Islet of Langerhans (tissue), 1 donor: ENCODE data around the gene NCK1.
A peak's percentile ranks its signal among the peaks of the same experiment; 100 is the strongest.
"Not testable (repeated sequence)": the region's sequence is repeated elsewhere in the genome, so short reads cannot be mapped to it uniquely, and the experiment has no call there.

ENCODE experiments used
- FAIRE-seq: peaks from one replicate; lab custom pipeline; 2011; peaks lifted over from hg19 to GRCh38; lab: Jason Lieb, UNC

NCK1 gene

GRCh38 chr3:136949146-136949545 is 87.1 kb downstream of the NCK1 start:
- peak; percentile 43 for FAIRE-seq

DNA sequence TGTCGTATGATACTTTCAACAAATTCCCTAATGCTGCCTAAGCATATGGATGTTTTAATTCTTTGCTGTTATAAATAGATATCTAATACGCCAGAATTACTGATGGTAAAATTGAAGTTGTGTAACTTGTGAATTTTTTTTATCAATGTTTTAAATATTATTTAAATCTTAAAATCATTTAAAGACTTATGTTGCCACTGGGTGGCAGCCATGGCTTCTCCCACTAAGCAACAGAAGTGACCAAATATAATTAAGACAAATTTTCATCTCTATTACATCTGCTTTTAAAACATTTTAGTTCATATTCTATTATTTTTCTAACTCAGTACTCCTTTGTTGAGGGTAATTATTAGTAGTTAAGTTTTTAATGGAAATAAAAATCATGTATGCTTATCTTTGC is 87.7 kb downstream of the NCK1 start:
- FAIRE-seq = peak; percentile 69

- no peak for FAIRE-seq
Observed at GRCh38 chr3:136950623-136951022, 88.6 kb downstream of the NCK1 start.

GRCh38 chr3:136952292-136952691 is 90.3 kb downstream of the NCK1 start:
- no peak for FAIRE-seq

- FAIRE-seq = no peak
Observed at GRCh38 chr3:136954251-136954650, 92.2 kb downstream of the NCK1 start.

GRCh38 chr3:136954980-136955780 is 93.2 kb downstream of the NCK1 start:
- no peak for FAIRE-seq

- FAIRE-seq = no peak
Observed at GRCh38 chr3:136955813-136956212, 93.8 kb downstream of the NCK1 start.

DNA sequence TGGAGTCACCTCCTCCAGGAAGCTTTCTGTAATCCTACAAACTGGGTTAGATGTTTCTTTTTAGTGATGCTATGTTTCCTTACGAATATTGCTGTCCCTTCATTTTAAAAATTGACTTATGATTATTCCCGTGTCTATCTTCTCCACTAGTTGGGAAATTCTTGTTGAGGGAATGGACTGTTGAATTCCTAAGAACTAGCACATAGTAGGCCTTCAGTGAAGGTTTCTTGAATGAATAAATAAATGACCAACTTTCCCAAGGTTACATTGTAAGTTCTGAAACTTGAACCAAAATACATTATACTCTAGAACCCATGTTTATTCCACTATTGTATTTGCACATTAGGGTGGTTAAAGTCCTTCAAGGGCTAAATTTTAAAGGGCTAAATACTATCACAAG is 95.0 kb downstream of the NCK1 start:
- FAIRE-seq = no peak

DNA sequence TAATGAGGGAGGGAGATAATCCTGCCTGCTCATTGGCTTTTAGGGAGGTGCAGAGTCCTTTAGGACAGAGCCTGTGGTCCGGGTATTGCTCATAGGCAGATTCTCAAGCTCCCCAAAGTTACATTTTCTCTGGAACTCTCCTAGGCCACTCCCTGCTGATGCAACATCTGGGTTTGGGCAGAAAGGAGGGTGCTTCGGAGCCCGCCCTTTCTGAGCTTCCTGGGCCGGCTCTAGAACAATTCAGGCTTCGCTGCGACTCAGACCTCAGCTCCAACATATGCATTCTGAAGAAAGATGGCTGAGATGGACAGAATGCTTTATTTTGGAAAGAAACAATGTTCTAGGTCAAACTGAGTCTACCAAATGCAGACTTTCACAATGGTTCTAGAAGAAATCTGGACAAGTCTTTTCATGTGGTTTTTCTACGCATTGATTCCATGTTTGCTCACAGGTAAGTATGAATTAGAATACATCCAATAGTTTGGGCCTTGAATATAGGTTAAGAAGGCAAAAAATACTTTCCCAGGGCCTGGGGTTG is 95.8 kb downstream of the NCK1 start, which contains the start of gene IL20RB:
TSS of gene IL20RB (plus strand) at position 233 of the 538 bp plus-strand sequence. CDS start at position 364, 131 bp downstream.
- FAIRE-seq = no peak

GRCh38 chr3:136958939-136959338 is 96.9 kb downstream of the NCK1 start:
- FAIRE-seq = no peak

- no peak for FAIRE-seq
Observed at GRCh38 chr3:136959599-136959998, 97.6 kb downstream of the NCK1 start.

- FAIRE-seq = no peak
Observed at GRCh38 chr3:136960838-136961836, 99.1 kb downstream of the NCK1 start.

DNA sequence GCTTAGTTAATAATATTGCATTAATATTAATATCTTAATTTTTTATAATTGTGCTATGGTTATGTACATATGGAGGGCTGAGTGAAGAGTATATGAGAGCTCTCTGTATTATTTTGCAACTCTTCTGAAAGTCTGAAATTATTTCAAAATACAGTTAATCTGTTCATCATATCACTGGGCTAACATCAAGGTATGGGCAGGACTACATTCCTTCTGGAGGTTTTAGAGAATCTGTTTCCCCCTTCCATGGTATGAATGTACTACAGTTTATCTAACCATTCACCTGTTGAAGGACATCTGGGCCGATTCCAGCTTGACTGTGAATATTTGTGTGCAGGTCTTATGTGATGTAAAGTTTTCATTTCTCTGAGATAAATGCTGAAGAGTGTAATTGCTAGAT is 100.9 kb downstream of the NCK1 start:
- FAIRE-seq = no peak

DNA sequence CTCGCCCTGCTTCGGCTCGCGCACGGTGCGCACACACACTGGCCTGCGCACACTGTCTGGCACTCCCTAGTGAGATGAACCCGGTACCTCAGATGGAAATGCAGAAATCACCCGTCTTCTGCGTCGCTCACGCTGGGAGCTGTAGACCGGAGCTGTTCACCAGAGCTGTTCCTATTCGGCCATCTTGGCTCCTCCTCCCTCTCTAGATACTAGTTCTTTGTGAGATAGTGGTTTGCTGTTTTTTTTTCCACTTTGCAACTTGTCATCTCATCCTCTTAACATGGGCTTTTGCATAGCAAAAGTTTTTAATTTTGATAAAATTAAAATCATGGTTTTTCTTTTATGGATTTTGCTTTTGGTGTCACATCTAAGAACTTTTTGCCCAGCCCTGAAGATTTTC is 107.5 kb downstream of the NCK1 start:
- not testable (repeated sequence) for FAIRE-seq

DNA sequence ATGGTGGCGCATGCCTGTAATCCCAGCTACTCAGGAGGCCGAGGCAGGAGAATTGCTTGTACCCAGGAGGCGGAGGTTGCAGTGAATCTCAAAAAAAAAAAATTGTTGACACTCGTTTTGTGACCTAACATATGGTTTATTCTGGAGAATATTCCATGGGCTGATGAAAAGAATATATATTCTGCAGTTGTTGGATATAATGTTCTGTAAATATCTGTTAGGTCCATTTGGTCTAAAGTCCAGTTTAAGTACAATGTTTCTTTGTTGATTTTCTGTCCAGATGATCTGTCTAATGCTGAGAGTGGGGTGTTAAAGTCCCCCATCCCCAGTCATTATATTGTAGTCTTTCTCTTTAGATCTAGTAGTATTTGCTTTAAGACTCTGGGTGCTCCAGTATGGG is 111.3 kb downstream of the NCK1 start:
- no peak for FAIRE-seq

DNA sequence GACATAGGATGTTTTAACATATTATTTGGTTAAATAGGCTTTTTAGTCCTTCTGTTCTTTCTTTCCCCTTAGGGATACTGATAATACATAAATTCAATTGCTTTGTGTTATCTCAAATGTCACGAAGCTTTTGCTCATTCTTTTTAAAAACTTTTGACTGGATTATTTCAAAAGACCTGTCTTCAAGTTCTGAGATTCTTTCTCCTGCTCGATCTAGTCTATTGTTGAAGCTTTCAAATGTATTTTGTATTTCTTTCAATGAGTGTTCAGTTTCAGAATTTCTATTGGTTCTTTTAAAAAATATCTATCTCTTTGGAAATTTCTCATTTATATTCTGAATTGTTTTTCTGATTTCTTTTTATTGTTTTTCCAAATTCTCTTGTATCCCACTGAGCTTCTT is 112.7 kb downstream of the NCK1 start:
- FAIRE-seq = no peak

DNA sequence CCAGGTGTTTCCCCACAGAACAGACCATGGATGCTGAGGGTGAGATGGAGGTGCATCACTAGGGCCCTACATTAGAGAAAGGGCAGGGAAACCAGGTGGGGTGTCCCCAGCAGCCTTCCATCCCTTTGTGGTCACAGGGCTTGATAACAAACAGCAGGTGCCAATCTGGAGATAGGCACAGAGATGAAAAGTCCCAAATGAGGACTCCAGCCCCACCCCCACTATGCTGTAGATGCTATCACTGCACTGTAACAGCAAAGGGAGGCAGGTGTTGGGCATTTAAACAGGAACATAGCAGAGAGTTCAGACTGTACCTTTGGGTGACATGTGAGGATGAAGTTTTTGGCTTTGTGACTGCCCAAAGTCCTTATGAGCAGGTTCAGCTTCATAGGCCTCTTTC is 117.2 kb downstream of the NCK1 start:
- FAIRE-seq = no peak

DNA sequence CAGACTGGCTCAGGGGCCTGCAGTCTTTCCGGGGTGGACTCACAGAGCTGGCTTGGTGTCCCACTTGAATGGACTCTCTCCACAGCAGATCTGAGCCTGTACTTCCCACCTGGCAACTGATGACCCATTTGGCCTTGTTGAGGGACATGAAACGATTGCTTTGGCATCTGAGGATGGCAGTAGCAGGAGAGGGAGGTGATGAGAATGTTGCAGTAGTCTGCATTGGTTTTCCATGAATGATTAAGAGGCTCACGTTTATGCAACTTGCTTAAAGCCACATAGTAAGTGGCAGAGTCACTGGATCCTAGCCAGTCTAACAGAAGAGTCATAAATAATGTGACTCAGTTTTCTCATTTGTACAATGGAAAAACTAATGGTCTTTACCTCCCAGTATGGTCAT is 117.7 kb downstream of the NCK1 start:
- no peak for FAIRE-seq

GRCh38 chr3:136982033-136982432 is 120.0 kb downstream of the NCK1 start:
- FAIRE-seq = no peak

DNA sequence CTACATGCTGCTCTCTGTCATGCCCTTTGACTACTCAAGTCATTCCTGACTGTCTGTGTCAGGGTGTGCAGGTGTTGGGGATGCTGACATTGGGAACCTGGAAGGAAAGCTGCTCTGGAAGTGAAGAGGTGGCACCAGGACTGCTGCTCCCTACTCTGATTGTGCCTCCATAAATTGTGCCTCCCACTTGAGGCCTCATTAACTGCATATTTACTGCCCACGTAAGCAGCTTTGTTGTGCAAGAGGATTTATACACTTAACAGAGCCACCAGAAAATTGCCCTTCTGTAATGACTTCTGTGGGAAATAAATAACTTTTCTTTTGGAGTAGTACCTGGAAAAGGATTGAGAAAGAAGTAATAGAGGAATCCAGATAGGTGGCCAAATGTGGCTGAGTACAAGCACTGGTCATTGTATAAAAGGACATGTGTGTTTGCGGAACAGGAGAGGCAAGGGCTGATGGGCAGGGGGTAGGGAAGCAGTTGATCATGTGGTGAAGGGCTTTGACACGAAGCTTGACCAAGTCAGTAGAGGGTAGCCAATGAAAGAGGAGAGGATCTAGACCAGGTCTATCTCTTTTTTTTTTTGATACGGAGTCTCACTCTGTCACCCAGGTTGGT is 120.6 kb downstream of the NCK1 start:
- FAIRE-seq = no peak

DNA sequence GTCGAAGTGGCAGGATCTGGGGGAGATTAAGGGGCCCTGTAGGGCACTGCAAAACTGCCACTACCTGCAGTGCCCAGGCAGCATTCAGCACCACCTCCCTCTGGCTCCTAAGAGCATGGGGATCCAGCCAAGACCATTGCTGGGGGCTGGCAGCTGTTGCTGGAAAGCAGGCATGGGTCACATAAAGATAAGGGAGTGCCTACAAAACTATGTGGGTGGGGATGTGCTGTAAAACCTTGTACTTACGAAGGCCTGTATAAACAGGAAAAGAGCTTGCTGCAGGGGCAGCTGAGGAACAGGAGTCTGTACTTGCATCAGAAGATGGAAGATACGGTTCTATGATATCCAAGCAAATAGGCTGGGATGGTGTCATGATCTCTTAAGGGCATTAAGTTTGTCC is 122.8 kb downstream of the NCK1 start:
- FAIRE-seq = no peak

GRCh38 chr3:136987398-136987980 is 125.5 kb downstream of the NCK1 start:
- not testable (repeated sequence) for FAIRE-seq
